ENCODE data around the gene TIGAR.

Gene TIGAR, protein sequence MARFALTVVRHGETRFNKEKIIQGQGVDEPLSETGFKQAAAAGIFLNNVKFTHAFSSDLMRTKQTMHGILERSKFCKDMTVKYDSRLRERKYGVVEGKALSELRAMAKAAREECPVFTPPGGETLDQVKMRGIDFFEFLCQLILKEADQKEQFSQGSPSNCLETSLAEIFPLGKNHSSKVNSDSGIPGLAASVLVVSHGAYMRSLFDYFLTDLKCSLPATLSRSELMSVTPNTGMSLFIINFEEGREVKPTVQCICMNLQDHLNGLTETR

DNA sequence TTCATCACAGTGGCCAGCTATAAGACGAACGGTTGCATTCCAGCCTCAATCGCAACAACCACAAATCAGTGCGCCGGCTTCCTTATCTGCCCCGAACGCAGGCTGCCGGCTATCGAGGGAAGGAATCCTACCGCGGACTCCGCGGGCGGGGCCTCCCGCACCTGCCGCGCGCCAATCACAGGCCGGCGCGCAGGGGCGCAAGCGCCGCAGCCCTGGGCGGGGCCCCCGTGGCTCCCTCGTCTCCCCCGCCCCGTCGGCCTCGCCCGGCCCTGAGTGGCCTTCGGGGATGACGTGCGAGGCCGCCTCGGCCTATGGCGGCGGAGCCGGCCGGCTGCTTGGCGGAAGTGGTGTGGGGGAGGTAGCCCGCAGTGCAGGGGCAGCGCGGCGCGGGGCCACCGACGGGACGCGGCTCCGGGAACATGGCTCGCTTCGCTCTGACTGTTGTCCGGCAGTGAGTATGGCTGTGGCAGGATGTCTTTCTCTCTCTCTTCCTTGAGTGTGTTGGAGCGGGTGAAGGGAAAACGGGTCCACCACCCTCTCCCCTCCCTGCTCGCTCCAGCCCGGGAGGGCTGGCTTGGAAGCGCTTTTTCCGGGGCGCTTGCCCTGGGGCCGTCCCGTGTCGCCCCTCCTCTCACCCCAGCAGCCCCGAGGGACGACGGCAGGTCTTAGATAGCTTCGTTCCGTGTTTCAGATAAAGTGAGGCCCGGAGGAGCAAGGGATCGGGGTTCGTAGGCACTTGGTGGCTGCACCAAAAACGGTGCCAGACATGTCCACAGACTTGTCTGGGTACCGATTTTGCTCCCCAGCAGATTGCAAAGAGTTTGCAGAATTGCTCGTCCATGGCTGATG lies at the start of gene TIGAR:
Gene TIGAR, plus strand, starts transcription at position 361 of the 849 bp plus-strand sequence. Its CDS starts 59 bp downstream, at position 420.
- Histone ChIP-seq H3K4me3 (replicated peaks; ENCODE audit: low read depth, low read length) (peak within 1 kb of the TSS; percentile 69), H3K27me3 (replicated peaks; ENCODE audit: control insufficient read depth, insufficient read depth, low read length) (no peaks in the 10 kb centered on the region), H3K36me3 (ENCODE audit: control insufficient read depth, insufficient read depth, low read length) (peaks cover 2% of the 10 kb centered on the region)
- peak; percentile 99 for DNase-seq (ENCODE audit: extremely low read depth, insufficient read length)
- TF ChIP-seq, protein P1, sequence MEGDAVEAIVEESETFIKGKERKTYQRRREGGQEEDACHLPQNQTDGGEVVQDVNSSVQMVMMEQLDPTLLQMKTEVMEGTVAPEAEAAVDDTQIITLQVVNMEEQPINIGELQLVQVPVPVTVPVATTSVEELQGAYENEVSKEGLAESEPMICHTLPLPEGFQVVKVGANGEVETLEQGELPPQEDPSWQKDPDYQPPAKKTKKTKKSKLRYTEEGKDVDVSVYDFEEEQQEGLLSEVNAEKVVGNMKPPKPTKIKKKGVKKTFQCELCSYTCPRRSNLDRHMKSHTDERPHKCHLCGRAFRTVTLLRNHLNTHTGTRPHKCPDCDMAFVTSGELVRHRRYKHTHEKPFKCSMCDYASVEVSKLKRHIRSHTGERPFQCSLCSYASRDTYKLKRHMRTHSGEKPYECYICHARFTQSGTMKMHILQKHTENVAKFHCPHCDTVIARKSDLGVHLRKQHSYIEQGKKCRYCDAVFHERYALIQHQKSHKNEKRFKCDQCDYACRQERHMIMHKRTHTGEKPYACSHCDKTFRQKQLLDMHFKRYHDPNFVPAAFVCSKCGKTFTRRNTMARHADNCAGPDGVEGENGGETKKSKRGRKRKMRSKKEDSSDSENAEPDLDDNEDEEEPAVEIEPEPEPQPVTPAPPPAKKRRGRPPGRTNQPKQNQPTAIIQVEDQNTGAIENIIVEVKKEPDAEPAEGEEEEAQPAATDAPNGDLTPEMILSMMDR (IDR thresholded peaks at IDR 0.05; ENCODE audit: insufficient read depth, low read length, poor library complexity, severe bottlenecking), result no peak

DNA sequence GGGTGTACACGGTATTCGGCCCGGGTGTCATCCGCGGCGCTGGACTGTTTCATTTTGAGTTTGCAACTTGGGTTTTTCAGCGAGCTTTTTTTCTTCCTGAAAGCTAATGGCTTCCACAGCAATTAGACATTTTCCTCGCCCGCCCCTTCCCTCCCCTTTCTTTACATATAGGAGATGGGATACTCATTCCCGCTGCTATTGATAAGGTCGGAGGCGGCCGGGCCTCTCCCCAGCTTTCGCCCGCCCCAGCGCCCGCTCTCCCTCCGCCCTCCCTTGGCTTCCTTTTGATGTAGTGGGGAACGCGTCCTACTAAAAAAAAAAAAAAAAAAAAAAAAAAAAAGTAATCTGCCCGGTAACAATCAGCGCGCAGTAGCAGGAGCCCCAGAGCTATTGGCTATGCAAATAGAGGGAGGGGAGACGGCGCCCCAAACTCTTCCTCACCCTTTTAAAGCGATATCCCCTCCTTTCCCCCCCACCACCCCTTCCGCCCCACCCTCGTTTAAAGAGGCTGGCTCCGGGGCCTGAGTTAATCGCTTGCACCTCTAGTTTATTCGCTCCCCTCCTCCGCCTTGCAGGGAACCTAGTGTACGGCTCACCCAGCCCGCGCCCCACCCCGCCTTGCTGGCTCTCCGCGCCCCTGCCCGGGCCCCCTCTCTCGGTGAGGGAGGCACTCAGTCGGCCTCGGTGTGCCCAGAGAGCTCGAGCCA lies 49.1 kb upstream of the TIGAR start:
- H3K4me3 ChIP-seq (replicated peaks; ENCODE audit: low read depth, low read length), result peak overlapping the region; percentile 94
- peaks cover 9% of the 10 kb centered on the region for H3K36me3 ChIP-seq (ENCODE audit: control insufficient read depth, insufficient read depth, low read length)
- H3K27me3 ChIP-seq (replicated peaks; ENCODE audit: control insufficient read depth, insufficient read depth, low read length), result no peaks in the 10 kb centered on the region
- DNase-seq (ENCODE audit: extremely low read depth, insufficient read length), result peak; percentile 87
- TF ChIP-seq, protein P1 (IDR thresholded peaks at IDR 0.05; ENCODE audit: insufficient read depth, low read length, poor library complexity, severe bottlenecking), result no peak

DNA sequence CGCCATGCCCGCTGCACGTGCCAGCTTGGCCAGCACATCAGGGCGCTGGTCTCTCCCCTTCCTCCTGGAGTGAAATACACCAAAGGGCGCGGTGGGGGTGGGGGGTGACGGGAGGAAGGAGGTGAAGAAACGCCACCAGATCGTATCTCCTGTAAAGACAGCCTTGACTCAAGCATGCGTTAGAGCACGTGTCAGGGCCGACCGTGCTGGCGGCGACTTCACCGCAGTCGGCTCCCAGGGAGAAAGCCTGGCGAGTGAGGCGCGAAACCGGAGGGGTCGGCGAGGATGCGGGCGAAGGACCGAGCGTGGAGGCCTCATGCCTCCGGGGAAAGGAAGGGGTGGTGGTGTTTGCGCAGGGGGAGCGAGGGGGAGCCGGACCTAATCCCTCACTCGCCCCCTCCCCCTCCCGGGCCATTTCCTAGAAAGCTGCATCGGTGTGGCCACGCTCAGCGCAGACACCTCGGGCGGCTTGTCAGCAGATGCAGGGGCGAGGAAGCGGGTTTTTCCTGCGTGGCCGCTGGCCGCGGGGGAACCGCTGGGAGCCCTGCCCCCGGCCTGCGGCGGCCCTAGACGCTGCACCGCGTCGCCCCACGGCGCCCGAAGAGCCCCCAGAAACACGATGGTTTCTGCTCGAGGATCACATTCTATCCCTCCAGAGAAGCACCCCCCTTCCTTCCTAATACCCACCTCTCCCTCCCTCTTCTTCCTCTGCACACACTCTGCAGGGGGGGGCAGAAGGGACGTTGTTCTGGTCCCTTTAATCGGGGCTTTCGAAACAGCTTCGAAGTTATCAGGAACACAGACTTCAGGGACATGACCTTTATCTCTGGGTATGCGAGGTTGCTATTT lies 48.4 kb upstream of the TIGAR start:
- no peak for DNase-seq (ENCODE audit: extremely low read depth, insufficient read length)
- H3K36me3 ChIP-seq (ENCODE audit: control insufficient read depth, insufficient read depth, low read length), result peaks cover 13% of the 10 kb centered on the region
- TF ChIP-seq, protein P1 (IDR thresholded peaks at IDR 0.05; ENCODE audit: insufficient read depth, low read length, poor library complexity, severe bottlenecking), result no peak
- H3K4me3 ChIP-seq (replicated peaks; ENCODE audit: low read depth, low read length), result peak overlapping the region; percentile 94
- H3K27me3 ChIP-seq (replicated peaks; ENCODE audit: control insufficient read depth, insufficient read depth, low read length), result no peaks in the 10 kb centered on the region

DNA sequence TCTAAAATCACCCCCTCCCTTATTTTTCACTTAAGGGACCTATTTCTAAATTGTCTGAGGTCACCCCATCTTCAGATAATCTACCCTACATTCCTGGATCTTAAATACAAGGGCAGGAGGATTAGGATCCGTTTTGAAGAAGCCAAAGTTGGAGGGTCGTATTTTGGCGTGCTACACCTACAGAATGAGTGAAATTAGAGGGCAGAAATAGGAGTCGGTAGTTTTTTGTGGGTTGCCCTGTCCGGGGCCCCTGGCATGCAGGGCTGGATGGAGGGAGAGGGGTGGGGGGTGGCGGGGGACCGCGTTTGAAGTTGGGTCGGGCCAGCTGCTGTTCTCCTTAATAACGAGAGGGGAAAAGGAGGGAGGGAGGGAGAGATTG lies 47.8 kb upstream of the TIGAR start:
- no peaks in the 10 kb centered on the region for H3K27me3 ChIP-seq (replicated peaks; ENCODE audit: control insufficient read depth, insufficient read depth, low read length)
- H3K4me3 ChIP-seq (replicated peaks; ENCODE audit: low read depth, low read length), result peak overlapping the region; percentile 94

More for the DNA sequence above, 47.8 kb upstream of the TIGAR start:
- TF ChIP-seq, protein P1 (IDR thresholded peaks at IDR 0.05; ENCODE audit: insufficient read depth, low read length, poor library complexity, severe bottlenecking), result no peak
- DNase-seq (ENCODE audit: extremely low read depth, insufficient read length), result no peak
- H3K36me3 ChIP-seq (ENCODE audit: control insufficient read depth, insufficient read depth, low read length), result peaks cover 17% of the 10 kb centered on the region
